WTC11 (cell line): Measurements from ENCODE around the gene ACKR3. TPM values are rescaled to one million over a fixed set of nuclear protein-coding genes. Genes with fewer than 3 reads are reported as not detected.

Experiments used
- ATAC-seq: fragments of 200-7000 bp; cut with Tn5 transposase; 2 replicates; pipeline ENCODE4 v1.10.0; 2021; ENCODE audit warnings: mild to moderate bottlenecking, moderate library complexity
- CTCF ChIA-PET: fragments of 300-600 bp; sonication (Branson Sonifier 250); formaldehyde crosslinking; loops from one replicate; lab custom pipeline; 2021; ENCODE audit warnings: antibody characterized with exemption; lab: Charles Lee
- POLR2A ChIA-PET: fragments of 350-600 bp; sonication (Branson Sonifier 250); formaldehyde crosslinking; loops from one replicate; lab custom pipeline; 2021; ENCODE audit warnings: antibody characterized with exemption; lab: Charles Lee
- DNase-seq: peaks from one replicate; pipeline ENCODE4 v3.0.0; 2021; ENCODE audit warnings: low spot score
- H3K27ac Mint-ChIP-seq: 2 replicates; pipeline ENCODE4 v1.8.0; 2021; ENCODE audit warnings: mixed read lengths
- H3K27me3 Mint-ChIP-seq: 2 replicates; pipeline ENCODE4 v1.8.0; 2021; ENCODE audit warnings: low read depth, mild to moderate bottlenecking, moderate library complexity, mixed read lengths
- H3K36me3 Mint-ChIP-seq: 2 replicates; pipeline ENCODE4 v1.8.0; 2021; ENCODE audit warnings: mixed read lengths
- H3K4me1 Mint-ChIP-seq: 2 replicates; pipeline ENCODE4 v1.8.0; 2022; ENCODE audit warnings: mixed read lengths
- H3K4me3 Mint-ChIP-seq: 2 replicates; pipeline ENCODE4 v1.8.0; 2021; ENCODE audit warnings: mild to moderate bottlenecking, moderate library complexity, mixed read lengths
- H3K9me3 Mint-ChIP-seq: 2 replicates; pipeline ENCODE4 v1.8.0; 2021; ENCODE audit warnings: mixed read lengths
- AR ChIP-seq: fragments of 250-450 bp; sonication (Bioruptor Pico); IDR thresholded peaks from 2 replicates; pipeline ENCODE4 v1.9.0; 2021; ENCODE audit warnings: mild to moderate bottlenecking
- ATF2 ChIP-seq: sonication (generic); formaldehyde crosslinking; IDR thresholded peaks from 2 replicates; pipeline ENCODE4 v1.8.1; 2022; ENCODE audit warnings: low read depth, missing genetic modification reagents, borderline replicate concordance
- ATF6 ChIP-seq: sonication (generic); formaldehyde crosslinking; IDR thresholded peaks from 2 replicates; pipeline ENCODE4 v1.8.1; 2023; ENCODE audit warnings: mild to moderate bottlenecking, missing genetic modification reagents
- CBFB ChIP-seq: sonication (generic); formaldehyde crosslinking; IDR thresholded peaks from 2 replicates; pipeline ENCODE4 v1.8.1; 2022; ENCODE audit warnings: mild to moderate bottlenecking, low read depth, missing genetic modification reagents
- CREM ChIP-seq: sonication (generic); formaldehyde crosslinking; IDR thresholded peaks from 2 replicates; pipeline ENCODE4 v1.8.1; 2022; ENCODE audit warnings: mild to moderate bottlenecking, missing genetic modification reagents, moderate library complexity
- E2F5 ChIP-seq: sonication (generic); formaldehyde crosslinking; IDR thresholded peaks from 2 replicates; pipeline ENCODE4 v1.8.1; 2022; ENCODE audit warnings: mild to moderate bottlenecking, moderate library complexity, missing genetic modification reagents
- ESRRA ChIP-seq: sonication (generic); formaldehyde crosslinking; IDR thresholded peaks from 2 replicates; pipeline ENCODE4 v1.8.1; 2022; ENCODE audit warnings: mild to moderate bottlenecking, missing genetic modification reagents, borderline replicate concordance
- FOXK1 ChIP-seq: sonication (generic); formaldehyde crosslinking; IDR thresholded peaks from 2 replicates; pipeline ENCODE4 v1.8.0; 2022; ENCODE audit warnings: mild to moderate bottlenecking, moderate library complexity, missing genetic modification reagents
- GTF2I ChIP-seq: fragments of 250-450 bp; sonication (Bioruptor Pico); conservative IDR thresholded peaks from 2 replicates; pipeline ENCODE4 v1.4.0; 2021; ENCODE audit warnings: mild to moderate bottlenecking
- IRF1 ChIP-seq: sonication (generic); formaldehyde crosslinking; IDR thresholded peaks from 2 replicates; pipeline ENCODE4 v1.8.0; 2023; ENCODE audit warnings: missing genetic modification reagents
- JAZF1 ChIP-seq: fragments of 250-450 bp; sonication (Bioruptor Pico); IDR thresholded peaks from 2 replicates; pipeline ENCODE4 v1.9.0; 2021; ENCODE audit warnings: moderate library complexity, mild to moderate bottlenecking, inconsistent platforms
- KAT7 ChIP-seq: sonication (generic); formaldehyde crosslinking; IDR thresholded peaks from 2 replicates; pipeline ENCODE4 v1.8.1; 2023; ENCODE audit warnings: missing genetic modification reagents, mild to moderate bottlenecking, borderline replicate concordance
- MYBL2 ChIP-seq: sonication (generic); formaldehyde crosslinking; IDR thresholded peaks from 2 replicates; pipeline ENCODE4 v1.8.1; 2023; ENCODE audit warnings: mild to moderate bottlenecking, moderate library complexity, missing genetic modification reagents
- NFYB ChIP-seq: sonication (generic); formaldehyde crosslinking; conservative IDR thresholded peaks from 2 replicates; pipeline ENCODE4 v1.8.0; 2022; ENCODE audit warnings: low read depth, missing genetic modification reagents
- SMAD3 ChIP-seq: sonication (generic); formaldehyde crosslinking; IDR thresholded peaks from 2 replicates; pipeline ENCODE4 v1.8.0; 2022; ENCODE audit warnings: missing genetic modification reagents, mild to moderate bottlenecking, borderline replicate concordance
- SOX15 ChIP-seq: fragments of 250-450 bp; sonication (Bioruptor Pico); IDR thresholded peaks from 2 replicates; pipeline ENCODE4 v1.9.0; 2021; ENCODE audit warnings: mild to moderate bottlenecking
- SP1 ChIP-seq: sonication (generic); formaldehyde crosslinking; conservative IDR thresholded peaks from 2 replicates; pipeline ENCODE4 v1.8.1; 2022; ENCODE audit warnings: missing genetic modification reagents
- ZMAT4 ChIP-seq: fragments of 250-450 bp; sonication (Bioruptor Pico); IDR thresholded peaks from 2 replicates; pipeline ENCODE4 v1.9.0; 2021; ENCODE audit warnings: mild to moderate bottlenecking
- ZNF121 ChIP-seq: sonication (generic); formaldehyde crosslinking; IDR thresholded peaks from 2 replicates; pipeline ENCODE4 v1.8.0; 2023; ENCODE audit warnings: missing genetic modification reagents
- ZNF512 ChIP-seq: sonication (generic); formaldehyde crosslinking; IDR thresholded peaks from 2 replicates; pipeline ENCODE4 v1.8.1; 2022; ENCODE audit warnings: missing genetic modification reagents, borderline replicate concordance
- total RNA-seq: library from RNA; stranded (reverse); gene quantifications from 3 replicates; pipeline ENCODE4 v1.2.3, GENCODE V29; 2021

The ACKR3 gene
- total RNA-seq, 1 experiment from 2014 or later = 1.3 TPM

- no peak for TF ChIP-seq SOX15
- TF ChIP-seq CREM = no peak
- TF ChIP-seq ZNF121 (CRISPR knock-in tag) = no peak
- no peak for TF ChIP-seq ATF6 (CRISPR knock-in tag)
- no peak for TF ChIP-seq SMAD3
- no peak for TF ChIP-seq KAT7 (CRISPR knock-in tag)
These were observed 38.0 kb downstream of the ACKR3 start (continued) for GRCh38 chr2:236607471-236608187.

GRCh38 chr2:236608188-236608525 lies 38.5 kb downstream of the ACKR3 start:
- H3K27ac Mint-ChIP-seq = no peak overlapping the region
- TF ChIP-seq GTF2I (CRISPR knock-in tag) (no peak), JAZF1 (no peak), E2F5 (CRISPR knock-in tag) (no peak), ATF2 (no peak), ESRRA (no peak), NFYB (CRISPR knock-in tag) (no peak), FOXK1 (CRISPR knock-in tag) (no peak)
- no peak for ATAC-seq
- ChIA-PET CTCF (interaction anchor here (1.2 kb wide), 1 partner anchor 95 kb away, joined by 4 read pairs; no protein-coding TSS in a partner anchor), POLR2A (no interaction called here)
- DNase-seq = no peak
- H3K9me3 Mint-ChIP-seq = peaks cover 12% of the 10 kb centered on the region
- H3K27me3 Mint-ChIP-seq = peaks cover 4% of the 10 kb centered on the region; the same call in 1 of the 2 replicates
- no peaks in the 10 kb centered on the region for H3K36me3 Mint-ChIP-seq
- H3K4me3 Mint-ChIP-seq = no peak overlapping the region
- H3K4me1 Mint-ChIP-seq = peaks cover 7% of the 10 kb centered on the region

- Mint-ChIP-seq H3K27me3 (peaks cover 4% of the 10 kb centered on the region; the same call in 1 of the 2 replicates), H3K4me1 (peaks cover 7% of the 10 kb centered on the region), H3K4me3 (no peak overlapping the region), H3K36me3 (no peaks in the 10 kb centered on the region), H3K27ac (no peak overlapping the region), H3K9me3 (peaks cover 12% of the 10 kb centered on the region)
- DNase-seq = no peak
- ChIA-PET CTCF (interaction anchor here (1.2 kb wide), 1 partner anchor 96 kb away, joined by 4 read pairs; no protein-coding TSS in a partner anchor), POLR2A (no interaction called here)
- no peak for ATAC-seq
- TF ChIP-seq SP1 (CRISPR knock-in tag) = no peak
- TF ChIP-seq CBFB = no peak
- TF ChIP-seq ZNF512 (CRISPR knock-in tag) = no peak
- TF ChIP-seq AR (CRISPR knock-in tag) = no peak
- no peak for TF ChIP-seq SOX15
- TF ChIP-seq IRF1 (CRISPR knock-in tag) = no peak
- no peak for TF ChIP-seq ZNF121 (CRISPR knock-in tag)
- TF ChIP-seq MYBL2 (CRISPR knock-in tag) = no peak
- TF ChIP-seq ZMAT4 (CRISPR knock-in tag) = no peak
- TF ChIP-seq ATF6 (CRISPR knock-in tag) = no peak
These were observed 39.1 kb downstream of the ACKR3 start for GRCh38 chr2:236608710-236609109.
